NCI-H187 treated with DMSO at 0.1 percent for 48 hours (cell line): ENCODE measurements around the gene GPX7.

Experiments used
- DNase-seq: peaks from one replicate; lab custom pipeline; 2025; lab: John Stamatoyannopoulos, UW

The GPX7 gene

GRCh38 chr1:52588027-52588426 is 14.1 kb upstream of the GPX7 start:
- no peak for DNase-seq

GRCh38 chr1:52588535-52588934 is 13.6 kb upstream of the GPX7 start:
- DNase-seq, result no peak

DNA sequence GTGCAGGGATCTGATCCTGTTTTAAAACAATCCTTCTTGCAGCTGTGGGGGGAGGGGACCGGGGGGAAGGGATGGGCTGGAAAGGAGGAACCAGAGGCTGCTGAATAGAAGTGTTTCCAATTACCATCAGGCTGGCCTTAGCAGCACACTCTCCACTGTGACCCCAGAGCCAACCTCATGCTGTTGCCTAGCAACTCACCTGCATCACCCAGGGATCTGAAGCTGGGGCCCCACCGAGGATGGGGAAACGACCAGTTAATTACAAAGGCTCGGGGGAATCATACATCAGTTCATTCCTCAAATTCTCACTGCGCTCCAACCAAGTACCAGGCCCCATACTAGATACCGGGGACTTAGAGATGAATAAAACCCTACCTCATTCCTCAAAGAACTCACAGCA is 11.9 kb upstream of the GPX7 start:
- no peak for DNase-seq

DNA sequence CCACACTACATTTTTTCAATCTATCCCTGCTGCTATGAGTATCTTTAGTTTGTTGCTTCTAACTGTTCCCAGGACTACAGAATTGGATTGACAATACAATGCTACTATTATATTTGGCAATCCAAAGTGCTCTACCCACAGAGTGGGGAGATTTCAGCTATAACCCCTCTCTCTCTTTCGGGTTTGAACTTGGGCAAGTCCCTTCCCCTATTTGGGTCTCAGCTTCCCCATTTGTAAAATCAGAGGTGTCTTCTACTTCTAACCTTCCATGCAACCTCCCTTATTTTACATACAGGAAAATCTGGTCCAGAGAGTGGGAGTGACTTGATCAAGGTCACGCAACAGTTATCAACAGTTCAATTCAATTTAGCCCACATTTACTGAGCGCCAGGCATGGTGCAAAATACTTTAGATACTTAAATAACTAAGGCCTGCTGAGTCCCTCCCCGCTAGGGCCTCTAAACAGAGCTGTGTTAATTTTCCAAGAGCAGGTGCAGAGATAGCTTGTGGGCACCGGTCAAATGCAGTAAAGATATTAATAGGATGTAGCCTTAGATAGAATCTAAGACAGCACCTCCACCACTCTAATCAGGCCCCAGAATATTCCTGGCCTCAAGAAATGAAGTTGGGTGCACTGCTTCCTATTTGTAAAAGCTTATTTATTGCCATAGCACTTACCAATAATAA is 9.4 kb upstream of the GPX7 start:
- DNase-seq, result no peak

DNA sequence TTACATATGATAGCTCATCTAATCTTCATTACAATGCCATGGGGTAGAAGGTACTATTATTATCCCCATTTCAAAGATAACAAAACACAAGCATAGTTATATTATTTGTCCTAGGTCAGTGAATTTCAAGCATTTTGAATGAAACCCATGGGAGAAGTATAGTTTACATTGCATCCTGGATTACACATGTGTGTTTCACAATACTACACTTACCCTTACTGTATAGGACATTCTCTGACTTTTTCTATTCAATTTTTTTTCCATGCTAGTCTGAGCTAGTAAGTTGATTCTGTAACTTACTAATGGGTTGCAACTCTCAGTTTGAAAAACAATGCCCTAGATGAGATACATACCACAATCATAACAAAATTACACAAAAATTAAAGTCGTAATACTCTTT is 8.7 kb upstream of the GPX7 start:
- DNase-seq, result no peak

- no peak for DNase-seq
Observed at GRCh38 chr1:52595061-52595460, 7.1 kb upstream of the GPX7 start.

DNA sequence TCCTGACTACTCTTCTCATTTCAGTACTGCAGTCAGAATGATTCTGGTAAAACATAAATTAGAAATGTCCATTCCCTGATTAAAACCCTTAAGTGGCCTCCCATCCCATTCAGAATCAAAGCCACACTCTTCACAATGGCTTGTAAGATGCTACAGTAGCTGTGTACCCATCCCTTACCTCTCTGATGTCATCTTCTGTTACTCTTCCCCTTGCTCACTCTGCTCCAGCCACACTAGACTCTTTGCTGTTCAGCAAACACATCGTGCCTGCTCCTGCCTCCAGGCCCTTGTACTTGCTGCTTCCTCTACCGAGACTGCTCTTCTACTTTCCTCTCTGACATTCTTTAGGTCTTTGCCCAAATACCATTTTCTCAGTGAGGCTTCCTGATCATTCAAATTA is 4.3 kb upstream of the GPX7 start:
- no peak for DNase-seq

DNA sequence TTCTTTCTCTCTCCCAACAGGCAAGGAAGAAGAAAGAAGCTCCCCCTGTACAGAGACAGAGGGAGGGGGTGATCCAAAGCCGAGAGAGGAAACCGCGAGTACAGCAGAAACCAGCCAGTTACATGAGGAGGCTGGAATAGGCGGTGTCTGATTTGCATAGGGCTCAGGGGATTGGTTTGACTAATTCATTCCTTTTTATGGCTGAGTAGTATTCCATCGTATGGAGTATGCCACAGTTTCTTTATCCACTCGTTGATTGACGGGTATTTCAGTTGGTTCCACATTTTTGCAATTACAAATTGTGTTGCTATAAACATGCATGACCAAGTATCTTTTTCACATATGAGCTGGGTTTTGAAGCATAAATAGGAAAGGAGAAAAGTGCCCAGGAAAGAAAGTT is 3.4 kb upstream of the GPX7 start:
- DNase-seq, result no peak

DNA sequence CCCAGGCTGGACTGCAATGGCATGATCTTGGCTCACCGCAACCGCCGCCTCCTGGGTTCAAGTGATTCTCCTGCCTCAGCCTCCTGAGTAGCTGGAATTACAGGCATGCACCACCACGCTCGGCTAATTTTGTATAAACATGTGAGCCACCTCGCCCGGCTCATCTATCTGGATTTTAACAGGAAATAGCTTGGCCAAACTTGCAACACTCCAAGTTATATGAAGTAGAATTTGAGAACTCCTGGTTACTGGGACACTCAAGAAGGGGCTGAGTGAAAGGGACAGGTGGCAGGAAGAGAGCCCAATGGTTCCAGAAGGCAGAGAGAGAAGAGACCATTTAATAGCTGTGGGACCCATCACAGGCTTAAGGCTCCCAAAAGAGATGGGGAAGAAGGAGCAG is 2.9 kb upstream of the GPX7 start:
- DNase-seq, result no peak

DNA sequence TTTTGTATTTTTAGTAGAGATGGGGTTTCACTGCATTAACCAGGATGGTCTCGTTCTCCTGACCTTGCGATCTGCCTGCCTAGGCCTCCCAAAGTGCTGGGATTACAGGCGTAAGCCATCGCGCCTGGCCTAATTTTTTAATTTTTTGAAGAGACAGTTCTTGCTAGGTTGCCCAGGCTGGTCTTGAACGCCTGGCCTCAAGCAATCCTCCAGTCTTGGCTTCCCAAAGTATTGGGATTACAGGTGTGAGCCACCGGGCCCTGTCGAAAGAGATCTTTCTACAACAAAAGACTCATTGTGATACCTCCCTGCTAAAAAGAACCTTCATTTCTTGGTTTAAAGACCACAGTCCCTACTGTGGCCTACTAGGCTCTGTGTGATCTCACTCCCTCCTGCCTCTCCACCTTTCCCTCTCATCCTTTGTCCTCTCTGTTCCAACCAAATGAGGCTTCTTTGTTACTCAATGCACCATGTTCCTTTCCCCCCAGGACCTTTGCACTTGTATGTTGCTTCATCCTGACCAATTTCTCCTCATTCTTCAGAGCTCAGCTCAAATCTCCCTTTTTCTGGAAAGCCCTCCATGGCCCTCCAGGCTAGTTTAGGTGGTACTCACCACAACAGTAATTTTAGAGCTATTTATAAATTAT is 1.5 kb upstream of the GPX7 start:
- no peak for DNase-seq

DNA sequence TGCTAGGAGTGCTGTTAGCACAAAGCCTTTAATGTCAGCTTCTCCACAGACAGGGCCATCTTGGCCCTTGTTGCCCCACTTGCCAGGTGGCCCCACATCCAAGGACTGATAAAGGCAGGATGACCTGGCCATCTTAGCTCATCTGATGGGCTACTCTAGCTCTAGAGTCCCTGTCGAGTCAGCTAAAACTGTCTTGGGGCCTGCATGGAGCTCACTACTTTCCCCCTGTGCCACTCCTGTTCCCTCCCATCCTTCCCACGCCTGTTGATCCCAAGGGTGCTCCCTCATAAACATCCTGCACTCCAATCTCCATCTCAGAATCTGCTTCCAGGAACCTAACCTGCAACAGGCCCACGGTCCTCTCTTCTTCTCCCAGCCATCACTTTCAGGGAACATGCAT is 652 bp upstream of the GPX7 start:
- DNase-seq, result no peak

DNA sequence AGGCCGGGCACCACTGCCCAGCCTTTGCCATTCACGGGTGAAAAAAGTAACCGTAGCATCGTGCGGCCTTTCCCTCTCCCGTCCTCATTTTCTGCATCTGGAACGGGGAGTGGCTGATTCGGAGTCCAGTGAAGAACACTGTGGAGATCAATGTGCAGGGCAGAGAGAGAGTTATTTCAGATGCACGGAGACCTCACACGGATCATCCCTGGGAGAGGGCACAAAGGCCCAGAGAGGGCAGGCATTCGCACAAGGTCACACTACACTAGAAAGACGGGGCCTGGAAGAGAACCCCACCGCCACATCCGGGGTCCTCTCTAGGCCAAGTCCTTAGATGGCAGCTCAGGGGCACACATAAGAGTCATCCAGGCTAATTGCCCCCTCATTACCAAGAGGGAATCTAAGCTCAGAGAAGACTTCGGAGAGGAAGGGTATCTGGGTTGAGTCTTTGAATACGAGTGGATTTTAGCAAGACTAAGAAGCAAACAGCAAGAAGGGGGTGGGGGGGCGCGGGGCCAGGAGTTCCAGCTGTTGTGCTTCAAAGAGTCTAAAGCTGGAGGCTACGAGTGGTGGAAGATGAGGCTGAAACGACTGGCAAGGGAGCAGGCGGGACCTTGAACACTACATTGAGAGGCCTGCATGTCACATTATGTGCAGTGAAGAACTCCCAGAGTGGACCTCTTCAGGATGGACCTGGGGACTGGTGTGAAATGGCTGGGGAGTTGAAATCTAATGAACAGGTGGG is 857 bp downstream of the GPX7 start:
- no peak for DNase-seq

- no peak for DNase-seq
Observed at GRCh38 chr1:52603630-52604029, 1.5 kb downstream of the GPX7 start.

DNA sequence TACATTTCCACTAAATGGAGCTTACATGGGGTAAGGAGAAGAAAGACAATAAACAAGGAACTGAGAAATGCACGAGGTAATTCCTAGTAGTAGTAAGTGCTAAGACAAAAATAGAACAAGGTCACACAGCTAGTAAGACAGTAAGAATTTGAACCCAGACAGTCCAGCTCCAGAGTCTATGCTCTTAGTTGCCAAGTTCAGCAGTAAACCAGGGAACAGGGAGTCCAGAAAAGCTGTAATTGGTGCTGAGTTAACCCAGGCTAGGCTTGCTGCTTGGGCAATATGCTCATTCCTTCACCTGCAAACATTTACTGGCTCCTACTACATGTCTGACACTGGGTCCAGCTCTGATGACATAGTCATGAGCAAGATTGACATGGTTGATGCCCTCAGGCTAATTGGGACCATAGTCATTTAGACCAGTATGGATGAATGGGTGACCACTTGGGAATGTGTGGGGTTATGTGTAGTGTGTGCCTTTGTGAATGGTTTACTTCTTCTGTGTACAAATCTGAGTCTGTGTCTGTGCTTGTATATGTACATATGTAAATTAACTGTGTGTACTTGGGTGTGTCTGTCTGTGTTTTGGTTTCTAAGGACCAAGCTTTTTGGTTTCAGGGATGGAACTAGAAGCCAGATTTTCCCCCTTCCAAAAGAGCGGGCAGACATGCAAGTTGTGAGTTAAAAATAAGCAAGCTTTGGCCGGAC is 2.0 kb downstream of the GPX7 start:
- no peak for DNase-seq

GRCh38 chr1:52613636-52614373 is 11.6 kb downstream of the GPX7 start:
- no peak for DNase-seq

GRCh38 chr1:52614671-52615070 is 12.5 kb downstream of the GPX7 start:
- DNase-seq, result no peak

DNA sequence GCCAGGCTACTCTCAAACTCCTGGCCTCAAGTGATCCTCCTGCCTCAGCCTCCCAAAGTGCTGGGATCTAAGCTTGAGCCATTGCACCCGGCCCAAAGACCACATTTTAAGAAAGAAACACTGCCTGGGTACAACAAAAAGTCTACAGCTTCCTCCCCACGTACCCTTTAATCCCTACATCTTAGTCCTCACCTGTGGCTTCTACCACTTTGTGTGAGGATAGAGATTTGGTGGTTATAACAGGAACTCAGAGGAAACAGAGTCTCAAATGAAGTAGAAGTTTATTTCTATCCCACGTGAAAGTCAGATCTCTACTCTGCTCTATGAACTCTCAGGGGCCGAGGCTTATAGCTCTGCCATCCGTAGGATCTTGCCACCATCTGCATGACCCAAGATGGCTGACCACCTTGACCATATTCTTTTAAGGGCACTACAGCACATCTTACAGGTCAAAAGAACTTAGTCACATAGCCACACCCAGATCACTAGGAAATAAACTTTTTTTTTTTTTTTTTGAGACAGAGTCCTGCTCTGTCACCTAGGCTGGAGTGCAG is 13.4 kb downstream of the GPX7 start:
- DNase-seq, result no peak

GRCh38 chr1:52621950-52622349 is 19.8 kb downstream of the GPX7 start:
- no peak for DNase-seq

DNA sequence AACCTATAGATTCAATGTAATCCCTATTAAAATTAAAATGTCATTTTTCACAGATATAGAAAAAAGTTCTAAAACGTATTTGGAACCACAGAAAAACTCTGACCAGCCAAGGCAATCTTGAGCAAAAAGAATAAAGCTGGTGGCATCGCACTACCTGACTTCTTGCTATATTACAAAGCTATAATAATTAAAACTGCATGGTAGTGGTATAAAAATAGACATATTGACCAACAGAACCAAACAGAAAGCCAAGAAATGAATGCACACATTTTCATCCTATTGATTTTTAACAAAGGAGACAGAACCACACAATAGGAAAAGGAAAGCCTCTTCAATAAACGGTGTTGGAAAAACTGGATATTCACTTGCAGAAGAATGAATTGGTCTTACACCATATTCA is 21.6 kb downstream of the GPX7 start:
- no peak for DNase-seq

DNA sequence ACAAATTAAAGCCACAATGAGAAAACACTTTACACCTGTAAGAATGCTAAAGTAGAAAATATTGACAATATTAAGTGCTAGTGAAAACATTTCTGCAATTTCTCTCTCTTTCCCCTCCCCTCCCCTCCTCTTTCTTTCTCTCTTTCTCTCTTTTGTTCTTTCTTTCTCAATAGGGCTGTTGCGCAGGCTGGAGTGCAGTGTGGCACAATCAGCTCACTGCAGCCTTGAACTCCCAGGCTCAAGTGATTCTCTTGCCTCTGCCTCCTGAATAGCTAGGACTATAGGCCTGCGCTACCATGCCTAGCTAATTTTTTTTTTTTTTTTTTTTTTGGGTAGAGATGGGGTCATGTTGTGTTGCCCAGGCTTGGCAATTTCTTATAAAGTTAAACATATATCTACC is 24.9 kb downstream of the GPX7 start:
- DNase-seq, result no peak

- DNase-seq, result no peak
Observed at GRCh38 chr1:52628614-52629324, 26.6 kb downstream of the GPX7 start.
